GM18502 (cell line): ENCODE results near the gene OR6S1.
"Not testable (repeated sequence)": the region's sequence is repeated elsewhere in the genome, so short reads cannot be mapped to it uniquely, and the experiment has no call there.

Experiments used
- ATAC-seq: cut with Tn5 transposase; IDR thresholded peaks from one replicate; pipeline ENCODE4 v1.9.1; 2021; ENCODE audit warnings: mild to moderate bottlenecking; ENCODE audit not compliant: unreplicated experiment, poor library complexity

The OR6S1 gene

DNA sequence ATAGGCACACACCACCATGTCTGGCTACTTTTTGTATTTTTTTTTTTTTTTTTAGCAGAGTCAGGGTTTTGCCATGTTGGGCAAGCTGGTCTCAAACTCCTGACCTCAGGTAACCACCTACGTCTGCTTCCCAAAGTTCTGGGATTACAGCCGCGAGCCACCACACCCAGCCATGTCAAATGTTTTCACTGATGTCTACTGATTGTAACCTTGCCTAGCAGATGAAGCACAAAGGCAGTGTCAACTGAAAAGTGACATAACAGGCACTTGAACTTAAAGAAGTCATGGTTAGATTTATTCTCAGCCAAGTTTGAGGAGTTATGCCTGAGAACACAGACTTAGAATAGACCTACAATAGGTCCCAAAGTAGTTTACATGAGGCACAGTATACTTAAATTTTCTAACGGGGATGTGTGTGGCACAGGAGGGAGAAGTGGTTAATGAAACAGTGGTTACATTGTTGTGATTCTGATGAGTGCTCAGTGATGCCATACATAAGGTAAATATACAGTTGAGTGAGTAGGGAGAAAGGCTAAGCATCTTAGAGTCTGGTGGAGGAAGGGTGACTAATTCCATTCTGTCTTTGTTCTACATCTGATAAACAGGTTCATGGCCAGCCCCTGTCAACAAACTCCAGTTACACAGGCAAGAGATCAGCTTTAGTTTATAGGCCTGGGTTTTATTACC, 30.2 kb upstream of the OR6S1 start:
- ATAC-seq, result peak; percentile 33

DNA sequence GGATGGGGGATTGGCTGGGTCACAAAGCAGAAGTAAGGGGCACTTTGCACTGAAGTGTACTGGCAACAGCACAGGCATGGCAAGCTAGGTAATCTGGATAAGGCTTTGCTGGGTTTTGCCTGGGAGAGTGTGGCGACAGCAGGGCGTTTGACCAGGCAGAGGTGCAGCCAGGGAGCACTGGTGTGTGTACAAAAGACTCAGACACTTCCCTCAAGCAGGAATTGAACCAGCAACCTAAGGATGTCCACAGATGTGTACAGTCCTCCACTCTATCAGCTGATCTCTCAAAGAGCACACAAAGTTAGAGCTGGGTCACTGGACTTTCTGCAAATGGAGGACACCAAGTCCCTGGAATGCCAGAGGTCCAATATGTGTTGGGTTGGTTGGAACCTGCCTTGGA, 27.5 kb upstream of the OR6S1 start:
- ATAC-seq, result no peak

DNA sequence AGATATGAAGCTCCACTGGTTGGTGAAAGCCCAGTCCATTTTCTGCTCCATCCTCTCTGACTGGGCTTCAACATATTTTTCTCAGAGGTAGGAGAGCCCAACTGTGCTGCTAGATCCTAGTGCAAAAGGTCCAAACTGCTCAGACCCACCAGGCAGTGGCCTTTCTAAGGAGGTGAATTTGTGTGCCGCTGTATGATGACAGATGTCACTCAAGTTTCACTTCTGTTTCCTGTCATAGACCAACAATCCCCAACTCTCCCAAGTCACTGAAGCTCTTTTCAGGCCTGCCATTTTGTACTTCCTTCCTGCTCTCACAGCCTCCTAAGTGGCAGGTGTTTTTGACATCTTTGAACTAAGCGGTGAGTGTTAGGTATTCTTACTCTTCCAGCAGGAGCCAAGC, 26.5 kb upstream of the OR6S1 start:
- peak; percentile 81 for ATAC-seq

DNA sequence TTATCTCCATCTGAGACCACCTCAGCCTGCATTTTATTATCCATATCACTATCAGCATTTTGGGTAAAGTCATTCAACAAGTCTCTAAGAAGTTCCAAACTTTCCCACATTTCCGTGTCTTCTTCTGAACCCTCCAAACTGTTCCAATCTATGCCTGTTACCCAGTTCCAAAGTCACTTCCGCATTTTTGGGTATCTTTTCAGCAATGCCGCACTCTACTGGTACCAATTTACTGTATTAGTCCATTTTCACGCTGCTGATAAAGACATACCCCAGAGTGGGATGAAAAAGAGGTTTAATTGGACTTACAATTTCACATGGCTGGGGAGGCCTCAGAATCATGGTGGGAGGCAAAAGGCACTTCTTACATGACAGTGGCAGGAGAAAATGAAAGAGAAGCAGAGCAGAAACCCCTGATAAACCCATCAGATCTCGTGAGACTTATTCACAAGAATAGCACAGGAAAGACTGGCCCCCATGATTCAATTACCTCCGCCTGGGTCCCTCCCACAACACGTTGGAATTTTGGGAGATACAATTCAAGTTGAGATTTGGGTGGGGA, 25.0 kb upstream of the OR6S1 start:
- ATAC-seq, result not testable (repeated sequence)

DNA sequence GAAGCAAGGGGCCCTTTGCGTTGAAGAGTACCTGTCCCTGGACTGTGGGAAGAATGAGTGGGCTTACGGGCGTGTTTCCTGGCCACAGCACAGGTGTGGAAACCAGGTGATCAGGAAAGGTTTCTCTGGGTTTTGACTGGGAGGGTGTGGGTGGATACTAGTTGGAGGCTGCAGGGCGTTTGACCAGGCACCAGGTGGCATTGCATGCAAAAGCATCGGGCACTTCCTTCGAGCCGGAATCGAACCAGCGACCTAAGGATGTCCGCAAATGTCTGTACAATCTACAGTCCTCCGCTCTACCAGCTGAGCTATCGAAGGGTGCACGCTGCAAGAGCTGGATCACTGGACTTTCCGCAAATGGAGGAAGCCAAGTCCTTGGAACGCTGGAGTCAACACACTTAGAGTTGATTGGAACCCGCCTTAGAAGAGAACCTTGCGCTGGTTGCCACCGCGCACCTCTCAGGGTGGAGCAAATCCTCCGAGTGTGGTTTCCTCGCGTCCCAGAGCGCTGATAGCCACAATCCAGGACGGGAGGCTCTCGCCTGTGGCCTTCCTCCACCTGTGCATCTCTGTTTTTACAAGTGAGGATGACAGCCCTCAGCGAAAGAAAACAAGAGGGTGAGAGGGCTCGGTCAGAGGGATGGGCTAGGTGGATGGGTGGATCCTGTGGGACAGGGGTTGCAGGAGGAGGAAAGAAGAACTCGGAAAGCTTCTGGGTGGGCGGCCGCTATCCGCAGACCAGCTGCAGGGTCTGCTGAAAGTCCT, 21.7 kb upstream of the OR6S1 start:
- peak; percentile 68 for ATAC-seq

DNA sequence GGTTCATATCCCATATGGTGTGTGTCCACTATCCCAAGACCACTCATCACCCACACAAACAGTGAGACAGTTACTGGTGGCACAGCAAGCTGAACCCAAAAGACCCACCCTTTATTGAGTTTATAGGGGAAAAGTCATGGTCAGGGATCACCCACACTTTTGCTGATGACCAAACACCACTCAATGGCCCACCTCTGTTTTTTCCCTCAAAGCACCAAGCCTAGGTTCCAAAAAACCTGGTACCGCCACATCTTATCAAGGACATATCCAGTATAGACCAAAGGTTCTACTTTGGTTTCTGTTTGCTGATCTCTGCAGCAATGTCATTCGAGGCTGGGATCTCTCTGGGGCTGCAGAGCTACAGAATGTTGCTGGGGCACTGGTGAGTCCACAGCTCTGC, 19.7 kb upstream of the OR6S1 start:
- no peak for ATAC-seq

DNA sequence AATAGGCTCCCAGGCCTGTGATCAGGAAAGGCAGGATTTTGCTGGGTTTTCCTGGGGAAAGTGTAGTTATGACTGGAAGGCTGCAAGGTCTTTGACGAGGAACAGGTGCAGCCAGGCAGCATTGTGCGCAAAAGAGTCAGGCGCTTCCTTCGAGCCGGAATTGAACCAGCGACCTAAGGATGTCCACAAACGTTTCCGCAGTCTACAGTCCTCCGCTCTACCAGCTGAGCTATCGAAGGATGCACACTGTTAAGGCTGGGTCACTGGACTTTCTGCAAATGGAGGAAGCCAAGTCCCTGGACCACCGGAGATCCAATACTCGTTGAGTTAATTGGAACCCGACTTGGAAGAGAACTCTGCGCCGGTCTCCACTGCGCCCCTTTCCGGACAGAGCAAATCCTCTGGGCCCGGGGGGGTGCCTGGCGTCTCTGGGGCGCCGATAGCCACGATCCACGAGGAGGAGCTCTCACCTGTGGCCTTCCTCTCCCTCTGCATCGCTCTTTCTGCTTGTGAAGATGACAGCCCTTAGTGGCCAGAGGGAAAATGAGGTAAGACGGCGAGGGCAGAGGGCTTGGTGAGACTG, 18.4 kb upstream of the OR6S1 start:
- no peak for ATAC-seq

DNA sequence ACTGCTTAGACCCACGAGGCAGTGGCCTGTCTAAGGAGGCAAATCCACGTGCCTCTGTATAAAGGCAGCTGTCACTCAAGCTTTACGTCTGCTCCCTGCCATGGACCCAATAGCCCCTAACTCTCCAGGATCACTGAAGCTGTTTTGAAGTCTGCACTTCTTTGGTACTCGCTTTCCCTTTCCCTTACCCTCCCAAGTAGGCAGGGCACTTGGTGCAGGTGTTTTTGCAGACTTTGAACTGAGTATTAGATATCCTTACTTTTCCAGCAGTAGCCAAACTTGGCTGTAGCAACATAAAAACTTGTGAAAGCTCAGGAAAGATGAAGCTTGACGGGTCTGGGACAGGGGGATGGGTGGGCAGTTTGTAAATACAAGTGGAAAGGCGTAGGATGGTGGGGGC, 17.8 kb upstream of the OR6S1 start:
- ATAC-seq, result no peak

DNA sequence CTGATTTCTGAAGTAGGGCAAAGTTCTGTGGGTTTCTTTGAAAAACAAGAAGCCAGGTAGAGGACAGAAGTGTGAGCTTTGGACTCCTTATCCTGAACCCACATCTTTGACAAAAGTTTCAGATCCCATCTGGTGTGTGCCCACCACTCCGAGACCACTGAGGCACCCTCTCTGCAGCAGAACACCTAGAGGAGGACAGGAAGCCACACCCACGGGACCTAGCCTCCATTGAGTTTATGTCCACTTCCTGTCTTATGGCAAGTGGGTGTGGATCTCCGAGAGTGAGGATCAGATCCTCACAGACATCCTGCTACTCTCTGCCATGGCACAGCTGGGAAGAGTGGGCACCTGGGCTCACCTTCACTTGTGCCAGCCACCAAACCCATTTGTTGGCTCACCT, 16.8 kb upstream of the OR6S1 start:
- no peak for ATAC-seq

DNA sequence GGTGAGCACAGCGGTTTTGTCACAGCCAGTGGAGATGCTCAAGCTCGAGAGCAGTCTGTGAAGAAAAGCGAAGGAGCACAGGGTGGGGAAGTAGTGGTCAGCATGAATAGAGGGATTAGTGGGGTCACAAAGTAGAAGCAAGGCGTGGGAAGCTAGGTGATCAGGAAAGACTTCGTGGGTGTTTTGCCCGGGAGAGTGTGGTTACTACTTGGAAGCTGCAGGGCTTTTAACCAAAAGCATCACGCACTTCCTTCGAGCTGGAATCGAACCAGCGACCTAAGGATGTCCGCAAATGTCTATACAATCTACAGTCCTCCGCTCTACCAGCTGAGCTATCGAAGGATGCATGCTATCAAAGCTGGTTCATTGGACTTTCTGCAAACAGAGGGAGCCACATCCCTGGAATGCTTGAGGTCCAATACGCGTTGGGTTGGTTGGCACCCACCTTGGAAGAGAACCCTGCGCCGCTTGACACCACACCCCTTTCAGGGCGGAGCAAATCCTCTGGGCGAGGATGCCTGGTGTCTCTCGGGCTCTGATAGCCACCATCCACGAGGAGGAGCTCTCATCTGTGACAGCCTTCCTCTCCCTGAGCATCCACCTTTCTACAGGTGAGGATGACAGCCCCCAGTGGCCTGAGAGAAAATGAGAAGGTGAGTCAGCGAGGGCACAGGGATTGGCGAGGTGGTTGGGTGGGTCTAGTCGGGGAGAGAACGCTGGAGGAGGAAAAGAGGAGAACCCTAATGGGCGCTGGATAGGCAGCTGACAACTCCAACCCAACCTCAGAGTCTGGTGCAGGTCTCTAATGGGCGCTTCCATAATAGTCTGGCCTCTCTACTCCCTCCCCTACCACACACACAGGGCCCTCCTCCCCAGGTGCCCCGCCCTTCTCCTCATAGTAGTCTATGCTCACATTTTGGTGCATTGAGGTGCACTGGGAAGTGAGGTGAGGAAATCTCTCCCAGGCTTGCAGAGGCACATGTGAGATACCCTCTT, 16.0 kb upstream of the OR6S1 start:
- no peak for ATAC-seq

DNA sequence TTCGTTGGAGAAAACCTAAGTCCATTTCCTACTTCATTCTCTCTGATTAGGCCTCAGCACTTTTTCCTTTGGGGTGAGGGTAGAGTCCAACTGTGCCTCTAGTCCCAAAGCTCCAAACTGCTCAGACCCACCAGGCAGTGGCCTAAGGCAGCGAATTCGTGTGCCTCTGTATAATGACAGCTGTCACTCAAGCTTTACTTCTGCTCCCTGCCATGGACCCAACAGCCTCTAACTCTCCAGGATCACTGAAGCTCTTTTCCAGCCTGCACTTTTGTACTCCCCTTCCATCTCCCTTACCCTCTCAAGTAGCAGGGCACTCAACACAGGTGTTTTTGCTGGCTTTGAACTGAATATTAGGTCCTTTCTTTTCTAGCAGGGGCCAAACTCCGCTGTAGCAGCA, 14.8 kb upstream of the OR6S1 start:
- no peak for ATAC-seq

DNA sequence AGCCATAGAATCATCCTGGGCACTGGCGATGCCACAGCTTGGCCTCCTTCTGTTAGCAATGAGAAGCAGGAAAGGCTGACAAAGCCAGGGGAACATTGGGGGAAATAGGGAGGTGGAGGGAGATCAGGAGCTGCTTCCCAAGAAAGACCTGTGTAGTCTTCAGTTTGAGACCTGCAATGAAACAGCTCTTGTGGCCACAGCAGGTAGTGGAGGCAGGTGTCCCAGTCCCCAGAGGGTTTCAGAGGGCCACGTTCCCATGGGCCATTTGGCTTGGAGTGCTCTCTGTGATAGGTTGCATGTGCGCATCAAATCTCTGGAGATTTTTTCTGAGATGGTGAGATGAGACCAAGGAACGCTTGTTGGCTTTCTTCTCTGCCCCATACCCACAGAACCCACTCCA, 14.4 kb upstream of the OR6S1 start:
- no peak for ATAC-seq

DNA sequence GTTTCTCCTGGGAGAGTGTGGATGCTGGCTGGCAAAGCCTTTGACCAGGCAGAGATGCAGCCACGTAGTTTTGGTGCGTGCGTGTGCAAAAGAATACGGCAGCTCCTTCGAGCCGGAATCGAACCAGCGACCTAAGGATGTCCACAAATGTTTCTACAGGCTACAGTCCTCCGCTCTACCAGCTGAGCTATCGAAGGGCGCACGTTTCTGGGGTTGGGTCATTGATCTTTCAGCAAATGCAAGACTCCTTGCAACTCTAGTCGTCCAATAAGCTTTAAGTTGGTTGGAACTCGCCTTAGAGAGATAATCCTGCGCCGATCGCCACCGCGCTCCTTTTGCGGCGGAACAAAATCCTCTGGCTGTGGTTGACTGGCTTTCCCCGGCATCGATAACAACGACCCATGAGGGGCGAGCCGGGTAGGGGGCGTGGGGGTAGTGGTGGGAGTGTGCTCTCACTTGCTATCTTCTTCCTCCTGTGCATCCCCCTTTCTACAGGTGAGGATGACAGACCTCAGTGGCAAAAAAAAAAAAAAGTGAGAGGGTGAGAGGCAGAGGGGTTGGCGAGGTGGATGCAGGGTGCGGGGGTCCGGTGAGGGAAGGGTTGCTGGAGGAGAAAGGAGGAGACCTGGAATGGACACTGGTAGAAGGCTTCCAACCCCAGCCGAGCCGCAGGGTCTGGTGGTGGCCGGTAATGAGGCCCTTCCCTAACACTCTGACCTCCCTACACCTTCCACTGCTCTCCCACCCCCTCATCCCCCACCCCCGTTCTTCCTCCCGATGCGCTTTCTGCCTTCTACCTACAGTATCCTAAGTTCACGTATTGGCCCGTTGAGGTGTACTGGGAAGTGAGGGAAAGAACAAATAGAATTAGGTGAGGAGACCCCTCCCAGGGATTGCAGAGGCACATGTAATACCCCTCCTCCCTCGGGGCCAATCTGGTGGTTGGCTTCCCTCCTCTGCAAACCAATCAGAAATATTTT, 11.8 kb upstream of the OR6S1 start:
- ATAC-seq, result peak; percentile 52

DNA sequence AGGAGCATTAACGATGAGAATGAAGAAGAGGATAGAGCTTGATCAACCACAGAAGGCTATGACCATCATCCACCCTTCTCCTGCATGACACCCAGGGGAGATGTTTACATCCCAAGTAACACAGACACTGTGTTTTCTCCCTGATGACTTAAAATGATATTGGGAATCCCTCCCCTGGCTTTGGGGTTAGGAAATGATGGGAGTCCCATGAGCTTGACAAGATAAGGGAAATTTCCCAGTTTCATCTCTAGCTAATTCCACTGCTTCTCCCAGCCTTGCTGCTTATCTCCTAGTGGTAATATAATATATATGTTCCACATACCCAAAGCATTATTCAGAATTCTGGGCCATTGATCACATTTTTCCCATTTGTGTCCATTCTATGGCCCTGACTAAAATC, 4.0 kb upstream of the OR6S1 start:
- ATAC-seq, result no peak

DNA sequence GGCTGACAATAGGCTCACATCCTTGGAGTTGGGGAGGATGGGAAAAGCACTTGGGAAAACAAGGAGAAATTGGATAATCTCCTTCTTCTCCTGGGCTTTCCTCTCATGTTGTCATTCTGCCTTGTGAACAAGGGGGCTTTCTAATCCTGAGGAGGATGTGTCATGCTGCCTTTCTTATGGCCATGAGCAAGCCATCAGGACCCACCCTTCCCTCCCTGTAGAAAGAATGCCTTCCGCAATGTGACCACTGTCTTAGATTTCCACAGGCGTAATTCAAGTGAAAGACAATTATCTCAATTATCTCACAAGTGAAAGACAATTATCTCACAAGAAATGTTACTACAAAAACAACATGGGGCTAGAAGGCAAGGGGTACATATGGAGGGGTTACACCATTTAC, 3.0 kb upstream of the OR6S1 start:
- ATAC-seq, result no peak

DNA sequence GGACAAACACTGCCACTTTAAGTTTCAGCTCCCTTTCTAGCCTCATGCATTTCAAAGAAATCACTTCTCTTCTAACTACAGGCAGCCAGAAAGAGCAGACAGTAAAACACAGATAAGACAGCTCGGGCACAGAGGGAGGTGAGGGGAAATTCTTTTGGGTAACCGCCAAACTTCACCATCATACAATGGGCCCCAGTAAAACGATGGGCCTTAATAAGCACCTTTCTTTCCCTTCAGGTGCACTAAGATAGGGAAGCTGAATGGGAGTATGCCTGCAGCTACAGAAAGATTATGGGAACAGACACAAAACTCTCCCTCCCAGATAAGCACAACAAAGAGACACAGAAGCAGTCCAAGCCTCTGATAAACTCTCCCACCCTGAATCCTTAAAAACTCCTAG, 1.3 kb upstream of the OR6S1 start:
- ATAC-seq, result not testable (repeated sequence)

DNA sequence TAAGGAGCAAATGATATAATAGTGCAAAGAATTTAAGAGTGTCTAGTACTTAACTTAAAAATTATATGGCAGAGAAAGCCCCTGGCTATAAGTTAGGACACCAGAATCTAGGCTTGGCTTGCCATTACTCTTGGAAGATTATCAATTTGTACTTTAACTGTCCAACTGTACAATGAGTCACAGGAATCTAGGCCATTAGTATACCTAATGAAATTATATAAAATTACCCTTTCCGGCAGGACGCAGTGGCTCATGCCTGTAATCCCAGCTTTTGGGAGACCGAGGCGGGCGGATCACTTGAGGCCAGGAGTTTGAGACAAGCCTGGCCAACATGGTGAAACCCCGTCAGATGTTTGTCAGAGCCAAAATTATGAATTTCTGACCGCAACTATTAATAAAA, 691 bp upstream of the OR6S1 start:
- no peak for ATAC-seq

DNA sequence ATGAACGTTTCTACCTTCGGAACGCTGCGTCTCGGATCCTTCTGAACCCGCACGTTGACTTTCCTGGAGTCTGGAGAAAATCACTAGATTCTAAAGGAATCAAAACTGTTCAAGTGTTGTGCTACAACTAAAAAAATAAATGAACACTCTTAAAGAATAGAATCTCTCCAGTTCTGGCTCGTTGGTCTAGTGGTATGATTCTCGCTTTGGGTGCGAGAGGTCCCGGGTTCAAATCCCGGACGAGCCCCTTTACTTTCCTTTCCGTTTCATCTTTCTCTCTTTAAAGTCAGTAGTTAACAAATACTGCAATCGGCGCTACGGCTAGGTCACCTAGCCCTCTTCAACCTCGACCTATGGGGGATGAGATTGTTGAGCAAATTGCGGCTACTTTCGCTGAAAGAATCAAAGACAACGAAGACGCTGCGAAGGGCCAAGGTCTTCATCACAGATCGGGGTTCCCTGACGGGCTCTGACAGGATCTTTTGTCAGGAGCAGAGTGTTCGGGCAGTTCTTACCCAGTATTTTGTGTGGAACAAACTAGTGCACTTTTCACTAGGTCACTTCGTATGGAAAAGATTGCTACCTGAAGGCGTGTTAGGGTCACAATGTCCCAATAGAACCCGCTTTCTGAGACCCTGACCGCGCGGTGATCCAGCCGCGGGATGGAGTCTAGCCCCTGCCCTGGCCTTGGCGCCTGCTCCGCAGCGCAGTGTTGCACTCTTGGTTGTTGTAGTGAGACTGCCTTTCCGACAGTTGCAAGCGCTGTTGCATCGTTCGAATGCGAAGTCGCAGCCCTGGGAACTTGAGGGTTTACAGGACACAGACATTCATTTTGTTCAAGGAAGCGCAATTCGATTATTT, 8.4 kb downstream of the OR6S1 start:
- ATAC-seq, result peak; percentile 71
